ENCODE measurements around the gene KRCC1. TPM values are rescaled to one million over a fixed set of nuclear protein-coding genes. Genes with fewer than 3 reads are reported as not detected.

KRCC1 gene
- 10 to 100 TPM; 49.4 to 63.1 (median 61.2) TPM for polyA plus RNA-seq (ENCODE audit: insufficient read length in 4 of 4)

- DNase-seq (ENCODE audit: low read depth in 4 of 4, low spot score in 3 of 4): peak; percentile 88 to 91 (median 90)
Measured at GRCh38 chr2:88055371-88056128, at the start of gene KRCC1. Gene KRCC1 (minus strand): TSS chr2:88055783. CDS start chr2:88028563, 27,220 bp downstream.

- DNase-seq (ENCODE audit: low read depth in 4 of 4, low spot score in 3 of 4): no peak
Measured at GRCh38 chr2:88100489-88100858, 44.9 kb upstream of the KRCC1 start.

GRCh38 chr2:88099798-88100488, 44.4 kb upstream of the KRCC1 start:
- no peak for DNase-seq (ENCODE audit: low read depth in 4 of 4, low spot score in 3 of 4)

GRCh38 chr2:88098558-88098900, 42.9 kb upstream of the KRCC1 start:
- DNase-seq (ENCODE audit: low read depth in 4 of 4, low spot score in 3 of 4): no peak

GRCh38 chr2:88097891-88098557, 42.4 kb upstream of the KRCC1 start:
- DNase-seq (ENCODE audit: low read depth in 4 of 4, low spot score in 3 of 4): no peak

- no peak for DNase-seq (ENCODE audit: low read depth in 4 of 4, low spot score in 3 of 4)
Measured at GRCh38 chr2:88097192-88097591, 41.6 kb upstream of the KRCC1 start.

- no peak for DNase-seq (ENCODE audit: low read depth in 4 of 4, low spot score in 3 of 4)
Measured at GRCh38 chr2:88096708-88097107, 41.1 kb upstream of the KRCC1 start.

- no peak for DNase-seq (ENCODE audit: low read depth in 4 of 4, low spot score in 3 of 4)
Measured at GRCh38 chr2:88095022-88095421, 39.4 kb upstream of the KRCC1 start.

- DNase-seq (ENCODE audit: low read depth in 4 of 4, low spot score in 3 of 4): no peak
Measured at GRCh38 chr2:88092773-88093172, 37.2 kb upstream of the KRCC1 start.

GRCh38 chr2:88091943-88092342, 36.4 kb upstream of the KRCC1 start:
- DNase-seq (ENCODE audit: low read depth in 4 of 4, low spot score in 3 of 4): no peak

- DNase-seq (ENCODE audit: low read depth in 4 of 4, low spot score in 3 of 4): no peak
Measured at GRCh38 chr2:88090446-88091283, 35.1 kb upstream of the KRCC1 start.

GRCh38 chr2:88088999-88089398, 33.4 kb upstream of the KRCC1 start:
- DNase-seq (ENCODE audit: low read depth in 4 of 4, low spot score in 3 of 4): no peak

- DNase-seq (ENCODE audit: low read depth in 4 of 4, low spot score in 3 of 4): no peak
Measured at GRCh38 chr2:88087763-88088162, 32.2 kb upstream of the KRCC1 start.

GRCh38 chr2:88087073-88087472, 31.5 kb upstream of the KRCC1 start:
- DNase-seq (ENCODE audit: low read depth in 4 of 4, low spot score in 3 of 4): no peak

- no peak for DNase-seq (ENCODE audit: low read depth in 4 of 4, low spot score in 3 of 4)
Measured at GRCh38 chr2:88086401-88086800, 30.8 kb upstream of the KRCC1 start.

- no peak for DNase-seq (ENCODE audit: low read depth in 4 of 4, low spot score in 3 of 4)
Measured at GRCh38 chr2:88085602-88086001, 30.0 kb upstream of the KRCC1 start.

GRCh38 chr2:88085099-88085498, 29.5 kb upstream of the KRCC1 start:
- DNase-seq (ENCODE audit: low read depth in 4 of 4, low spot score in 3 of 4): no peak

GRCh38 chr2:88082781-88083180, 27.2 kb upstream of the KRCC1 start:
- DNase-seq (ENCODE audit: low read depth in 4 of 4, low spot score in 3 of 4): no peak

GRCh38 chr2:88081924-88082608, 26.5 kb upstream of the KRCC1 start:
- DNase-seq (ENCODE audit: low read depth in 4 of 4, low spot score in 3 of 4): no peak

- DNase-seq (ENCODE audit: low read depth in 4 of 4, low spot score in 3 of 4): no peak
Measured at GRCh38 chr2:88080545-88080944, 25.0 kb upstream of the KRCC1 start.

Measured in right renal pelvis (tissue), 4 donors.